H9 (cell line): ENCODE measurements around the gene TBC1D22A. TPM values are rescaled to one million over a fixed set of nuclear protein-coding genes. Genes with fewer than 3 reads are reported as not detected.

Experiments
- DNase-seq: peaks from one replicate; pipeline ENCODE4 v3.0.0-alpha.2; 2017
- H2AFZ ChIP-seq: one replicate; pipeline ENCODE4 v1.6.1; 2013; ENCODE audit warnings: mild to moderate bottlenecking, low read length, control low read depth, moderate library complexity
- H2AK5ac ChIP-seq: 2 replicates; pipeline ENCODE4 v1.6.1; 2013; ENCODE audit warnings: low read length, control low read depth, mixed read lengths; ENCODE audit not compliant: insufficient read length
- H2BK120ac ChIP-seq: one replicate; pipeline ENCODE4 v1.6.1; 2013; ENCODE audit warnings: low read depth, mild to moderate bottlenecking, low read length, control low read depth, inconsistent platforms; ENCODE audit not compliant: poor library complexity, severe bottlenecking
- H2BK12ac ChIP-seq: 2 replicates; pipeline ENCODE4 v1.6.1; 2013; ENCODE audit warnings: low read length, control low read depth, mixed read lengths, low read depth; ENCODE audit not compliant: insufficient read length
- H2BK15ac ChIP-seq: 2 replicates; pipeline ENCODE4 v1.6.1; 2013; ENCODE audit warnings: low read depth, low read length, control low read depth
- H2BK20ac ChIP-seq: one replicate; pipeline ENCODE4 v1.6.1; 2013; ENCODE audit warnings: low read depth, mild to moderate bottlenecking, low read length, control low read depth, inconsistent platforms; ENCODE audit not compliant: poor library complexity, severe bottlenecking
- H2BK5ac ChIP-seq: 2 replicates; pipeline ENCODE4 v1.6.1; 2013; ENCODE audit warnings: low read length, control low read depth, mixed read lengths; ENCODE audit not compliant: insufficient read length
- H3K14ac ChIP-seq: 2 replicates; pipeline ENCODE4 v1.6.1; 2013; ENCODE audit warnings: low read length, control low read depth; ENCODE audit not compliant: insufficient read depth
- H3K18ac ChIP-seq: 2 replicates; pipeline ENCODE4 v1.6.1; 2013; ENCODE audit warnings: low read depth, mild to moderate bottlenecking, mixed read lengths, low read length, control low read depth; ENCODE audit not compliant: insufficient read length
- H3K23ac ChIP-seq: 2 replicates; pipeline ENCODE4 v1.6.1; 2013; ENCODE audit warnings: low read length, control low read depth, mixed read lengths, low read depth; ENCODE audit not compliant: insufficient read length
- H3K23me2 ChIP-seq: 2 replicates; pipeline ENCODE4 v1.6.1; 2013; ENCODE audit warnings: low read depth, mild to moderate bottlenecking, mixed read lengths, low read length, control low read depth; ENCODE audit not compliant: insufficient read length, poor library complexity, severe bottlenecking
- H3K27ac ChIP-seq: 2 replicates; pipeline ENCODE4 v1.5.1; 2013; ENCODE audit warnings: low read length, control low read depth, mixed read lengths, low read depth; ENCODE audit not compliant: insufficient read length
- H3K27me3 ChIP-seq: 2 replicates; pipeline ENCODE4 v1.6.1; 2013; ENCODE audit warnings: low read length, control low read depth, inconsistent platforms; ENCODE audit not compliant: insufficient read depth
- H3K4ac ChIP-seq: 2 replicates; pipeline ENCODE4 v1.6.1; 2013; ENCODE audit warnings: low read depth, mild to moderate bottlenecking, control low read depth, inconsistent platforms, low read length, moderate library complexity
- H3K4me1 ChIP-seq: 2 replicates; pipeline ENCODE4 v1.6.1; 2013; ENCODE audit warnings: low read length, control low read depth, inconsistent platforms; ENCODE audit not compliant: insufficient read depth
- H3K4me2 ChIP-seq: 2 replicates; pipeline ENCODE4 v1.6.1; 2013; ENCODE audit warnings: low read length, control low read depth, mixed read lengths; ENCODE audit not compliant: insufficient read length, insufficient read depth
- H3K56ac ChIP-seq: 2 replicates; pipeline ENCODE4 v1.6.1; 2013; ENCODE audit warnings: low read depth, mild to moderate bottlenecking, mixed read lengths, low read length, control low read depth; ENCODE audit not compliant: insufficient read length
- H3K79me1 ChIP-seq: 2 replicates; pipeline ENCODE4 v1.6.1; 2013; ENCODE audit warnings: low read depth, mild to moderate bottlenecking, moderate library complexity, low read length, control low read depth, inconsistent platforms; ENCODE audit not compliant: insufficient read depth, poor library complexity, severe bottlenecking
- H3K79me2 ChIP-seq: 2 replicates; pipeline ENCODE4 v1.6.1; 2013; ENCODE audit warnings: low read length, control low read depth, inconsistent platforms; ENCODE audit not compliant: insufficient read depth
- H3K9ac ChIP-seq: 2 replicates; pipeline ENCODE4 v1.6.1; 2013; ENCODE audit warnings: low read length, control low read depth, mixed read lengths; ENCODE audit not compliant: insufficient read length; ENCODE audit errors: extremely low read depth
- H3K9me3 ChIP-seq: one replicate; pipeline ENCODE4 v1.6.1; 2013; ENCODE audit warnings: low read depth, low read length, inconsistent platforms; ENCODE audit not compliant: control insufficient read depth
- H3T11ph ChIP-seq: one replicate; pipeline ENCODE4 v1.6.1; 2013; ENCODE audit warnings: mild to moderate bottlenecking, low read length, control low read depth, inconsistent platforms
- H4K20me1 ChIP-seq: one replicate; pipeline ENCODE4 v1.6.1; 2013; ENCODE audit not compliant: control insufficient read depth, insufficient read length, insufficient read depth
- H4K5ac ChIP-seq: 2 replicates; pipeline ENCODE4 v1.6.1; 2013; ENCODE audit warnings: low read depth, mild to moderate bottlenecking, mixed read lengths, low read length, control low read depth; ENCODE audit not compliant: insufficient read length
- H4K8ac ChIP-seq: replicated peaks from 2 replicates; pipeline ENCODE4 v1.6.1; 2013; ENCODE audit warnings: low read length, control low read depth, mixed read lengths, low read depth; ENCODE audit not compliant: insufficient read length
- H4K91ac ChIP-seq: 2 replicates; pipeline ENCODE4 v1.6.1; 2013; ENCODE audit warnings: low read depth, mild to moderate bottlenecking, moderate library complexity, mixed read lengths, low read length, control low read depth; ENCODE audit not compliant: insufficient read length
- H3K27ac Mint-ChIP-seq, 3 experiments: 2 replicates in 2 of 3; 3 replicates in 1 of 3; pipeline ENCODE4 v1.8.0; 2020 to 2021; ENCODE audit warnings: mixed read lengths in 3 of 3, mild to moderate bottlenecking in 1 of 3, moderate library complexity in 1 of 3
- H3K27me3 Mint-ChIP-seq: 2 replicates; pipeline ENCODE4 v1.8.0; 2021; ENCODE audit warnings: low read depth, mild to moderate bottlenecking, moderate library complexity, mixed read lengths
- H3K36me3 Mint-ChIP-seq, 3 experiments: 2 replicates in 2 of 3; 3 replicates in 1 of 3; pipeline ENCODE4 v1.8.0; 2020 to 2021; ENCODE audit warnings: low read depth in 3 of 3, mixed read lengths in 3 of 3; ENCODE audit not compliant: insufficient read depth in 1 of 3
- H3K4me1 Mint-ChIP-seq, 2 experiments: 2 replicates each; pipeline ENCODE4 v1.8.0; 2020; ENCODE audit warnings: mixed read lengths in 2 of 2
- H3K4me3 Mint-ChIP-seq, 2 experiments: 2 replicates in 1 of 2; 3 replicates in 1 of 2; pipeline ENCODE4 v1.8.0; 2020 to 2021; ENCODE audit warnings: mild to moderate bottlenecking in 2 of 2, mixed read lengths in 2 of 2, moderate library complexity in 1 of 2
- H3K9me3 Mint-ChIP-seq, 2 experiments: 2 replicates in 1 of 2; 3 replicates in 1 of 2; pipeline ENCODE4 v1.8.0; 2020; ENCODE audit warnings: mild to moderate bottlenecking in 2 of 2, mixed read lengths in 2 of 2, moderate library complexity in 1 of 2
- WGBS: extraction: QIAGEN DNeasy Blood & Tissue Kit; methylation state at CpG from one replicate; pipeline ENCODE4 v1.1.7; 2013; ENCODE audit warnings: missing lambda C conversion rate, low lambda C conversion rate, mixed read lengths; ENCODE audit not compliant: insufficient read length; ENCODE audit errors: extremely low coverage; 5-methylcytosine and 5-hydroxymethylcytosine counted together
- total RNA-seq: library from RNA; stranded (reverse); gene quantifications from 2 replicates; pipeline ENCODE4 v1.2.1, GENCODE V29; 2021
- TF ChIP-seq, protein P1 (sequence below): fragments of 200-600 bp; sonication (generic); conservative IDR thresholded peaks from 3 replicates; pipeline ENCODE4 v1.8.0; 2021; ENCODE audit warnings: antibody characterized with exemption, mild to moderate bottlenecking

TBC1D22A gene
- total RNA-seq, 1 experiment from 2014 or later: 20.8 TPM

DNA sequence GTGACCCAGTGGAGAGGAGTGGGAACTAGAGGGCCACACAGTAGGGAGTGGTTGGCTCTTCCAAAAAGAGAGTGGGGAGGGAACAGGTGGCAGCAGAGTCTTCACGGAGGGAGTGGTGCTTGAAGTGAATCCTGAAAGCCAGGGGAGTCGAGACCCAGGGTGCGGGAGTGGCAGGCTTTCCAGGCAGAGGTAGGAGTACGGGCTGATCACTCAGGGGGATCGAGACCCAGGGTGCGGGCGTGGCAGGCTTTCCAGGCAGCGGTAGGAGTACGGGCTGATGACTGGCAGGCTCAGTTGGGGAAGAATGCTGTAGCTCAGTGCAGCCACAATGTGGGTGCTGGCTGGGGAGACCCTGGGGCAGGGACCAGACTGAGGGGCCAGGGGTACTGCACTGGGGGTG lies 148.2 kb downstream of the TBC1D22A start:
- no peak overlapping the region for H3T11ph ChIP-seq
- Mint-ChIP-seq H3K9me3 (no peaks in the 10 kb centered on the region), H3K4me1 (peaks cover 15 to 29% of the 10 kb centered on the region in 2 experiments), H3K36me3 (peaks cover 0 to 8% (median 2%) of the 10 kb centered on the region in 3 experiments; a peak in 4 of 7 replicates), H3K27ac (peak overlapping the region; percentile 27 to 94 (median 37); a peak in 5 of 7 replicates), H3K4me3 (no peak overlapping the region), H3K27me3 (no peaks in the 10 kb centered on the region)
- TF ChIP-seq, protein P1, sequence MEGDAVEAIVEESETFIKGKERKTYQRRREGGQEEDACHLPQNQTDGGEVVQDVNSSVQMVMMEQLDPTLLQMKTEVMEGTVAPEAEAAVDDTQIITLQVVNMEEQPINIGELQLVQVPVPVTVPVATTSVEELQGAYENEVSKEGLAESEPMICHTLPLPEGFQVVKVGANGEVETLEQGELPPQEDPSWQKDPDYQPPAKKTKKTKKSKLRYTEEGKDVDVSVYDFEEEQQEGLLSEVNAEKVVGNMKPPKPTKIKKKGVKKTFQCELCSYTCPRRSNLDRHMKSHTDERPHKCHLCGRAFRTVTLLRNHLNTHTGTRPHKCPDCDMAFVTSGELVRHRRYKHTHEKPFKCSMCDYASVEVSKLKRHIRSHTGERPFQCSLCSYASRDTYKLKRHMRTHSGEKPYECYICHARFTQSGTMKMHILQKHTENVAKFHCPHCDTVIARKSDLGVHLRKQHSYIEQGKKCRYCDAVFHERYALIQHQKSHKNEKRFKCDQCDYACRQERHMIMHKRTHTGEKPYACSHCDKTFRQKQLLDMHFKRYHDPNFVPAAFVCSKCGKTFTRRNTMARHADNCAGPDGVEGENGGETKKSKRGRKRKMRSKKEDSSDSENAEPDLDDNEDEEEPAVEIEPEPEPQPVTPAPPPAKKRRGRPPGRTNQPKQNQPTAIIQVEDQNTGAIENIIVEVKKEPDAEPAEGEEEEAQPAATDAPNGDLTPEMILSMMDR: no peak
- no peak overlapping the region for H2AK5ac ChIP-seq
- no peaks in the 10 kb centered on the region for H3K23me2 ChIP-seq
- H3K18ac ChIP-seq: no peak overlapping the region
- no peak overlapping the region for H3K23ac ChIP-seq
- no peak overlapping the region for H3K9ac ChIP-seq
- no peak overlapping the region for H4K5ac ChIP-seq
- no peak overlapping the region for H2BK15ac ChIP-seq
- H4K8ac ChIP-seq: no peak overlapping the region
- H2BK5ac ChIP-seq: no peak overlapping the region
- peaks cover 3% of the 10 kb centered on the region for H3K79me1 ChIP-seq
- H4K20me1 ChIP-seq: no peaks in the 10 kb centered on the region
- H3K56ac ChIP-seq: no peak overlapping the region
- no CpG with 5 or more reads among the region's 9 CpGs for WGBS
- no peak overlapping the region for H3K4me2 ChIP-seq
- no peaks in the 10 kb centered on the region for H3K4me1 ChIP-seq
- H3K79me2 ChIP-seq: no peaks in the 10 kb centered on the region
- no peaks in the 10 kb centered on the region for H3K27me3 ChIP-seq
- H4K91ac ChIP-seq: no peak overlapping the region
- no peak overlapping the region for H2BK20ac ChIP-seq
- H3K27ac ChIP-seq: no peak overlapping the region
- no peaks in the 10 kb centered on the region for H3K9me3 ChIP-seq
- H2BK12ac ChIP-seq: no peak overlapping the region
- no peak overlapping the region for H2BK120ac ChIP-seq
- no peak for DNase-seq
- H2AFZ ChIP-seq: no peak overlapping the region
- no peak overlapping the region for H3K4ac ChIP-seq
- peak overlapping the region; percentile 64; the same call in 1 of the 2 replicates for H3K14ac ChIP-seq
